GM23338 (cell line): ENCODE results near the gene ANP32E. TPM values are rescaled to one million over a fixed set of nuclear protein-coding genes. Genes with fewer than 3 reads are reported as not detected.

ENCODE experiments used
- ATAC-seq: fragments of 200-7000 bp; cut with Tn5 transposase; 3 replicates; pipeline ENCODE4 v1.9.1; 2020
- DNase-seq: peaks from one replicate; pipeline ENCODE4 v3.0.0-alpha.2; 2015; ENCODE audit warnings: low spot score
- H2AFZ ChIP-seq: fragments of 200-600 bp; sonication (generic); 2 replicates; pipeline ENCODE4 v1.8.0; 2016; ENCODE audit warnings: antibody characterized with exemption, mild to moderate bottlenecking, moderate library complexity
- H3F3A ChIP-seq: fragments of 200-600 bp; sonication (generic); replicated peaks from 2 replicates; pipeline ENCODE4 v1.8.0; 2017; ENCODE audit warnings: antibody characterized with exemption, mixed run types, low read depth
- H3K27ac ChIP-seq: fragments of 200-600 bp; sonication (generic); 2 replicates; pipeline ENCODE4 v1.6.1; 2016; ENCODE audit warnings: low read depth
- H3K27me3 ChIP-seq: fragments of 200-600 bp; sonication (generic); 2 replicates; pipeline ENCODE4 v1.8.0; 2016; ENCODE audit warnings: mild to moderate bottlenecking, mixed run types, moderate library complexity; ENCODE audit not compliant: insufficient read depth
- H3K36me3 ChIP-seq: fragments of 200-600 bp; sonication (generic); 2 replicates; pipeline ENCODE4 v1.8.0; 2016; ENCODE audit warnings: mild to moderate bottlenecking; ENCODE audit not compliant: insufficient read depth
- H3K4me1 ChIP-seq: fragments of 200-600 bp; sonication (generic); 2 replicates; pipeline ENCODE4 v1.8.0; 2016; ENCODE audit warnings: mild to moderate bottlenecking, moderate library complexity; ENCODE audit not compliant: insufficient read depth
- H3K4me2 ChIP-seq: fragments of 200-600 bp; sonication (generic); 2 replicates; pipeline ENCODE4 v1.7.1; 2017; ENCODE audit warnings: mixed run types
- H3K4me3 ChIP-seq: fragments of 200-600 bp; sonication (generic); 2 replicates; pipeline ENCODE4 v1.6.1; 2016; ENCODE audit warnings: mixed run types
- H3K79me2 ChIP-seq: fragments of 200-600 bp; sonication (generic); replicated peaks from 2 replicates; pipeline ENCODE4 v1.8.0; 2017; ENCODE audit warnings: mild to moderate bottlenecking; ENCODE audit not compliant: insufficient read depth
- H3K9me2 ChIP-seq: fragments of 200-600 bp; sonication (generic); 2 replicates; pipeline ENCODE4 v1.8.0; 2017; ENCODE audit not compliant: insufficient read depth
- H4K20me1 ChIP-seq: fragments of 200-600 bp; sonication (generic); replicated peaks from 2 replicates; pipeline ENCODE4 v1.8.0; 2017; ENCODE audit warnings: mild to moderate bottlenecking; ENCODE audit not compliant: insufficient read depth
- H3K27ac Mint-ChIP-seq: 2 replicates; pipeline ENCODE4 v1.8.0; 2020; ENCODE audit warnings: inconsistent platforms, mild to moderate bottlenecking, moderate library complexity, mixed read lengths
- H3K27me3 Mint-ChIP-seq: 3 replicates; pipeline ENCODE4 v1.8.0; 2022; ENCODE audit warnings: low read depth, mild to moderate bottlenecking, moderate library complexity, mixed read lengths, inconsistent platforms; ENCODE audit not compliant: insufficient read depth, poor library complexity
- H3K36me3 Mint-ChIP-seq: 3 replicates; pipeline ENCODE4 v1.8.0; 2021; ENCODE audit warnings: low read depth, mild to moderate bottlenecking, inconsistent platforms, moderate library complexity, mixed read lengths
- H3K4me1 Mint-ChIP-seq: 3 replicates; pipeline ENCODE4 v1.8.0; 2020; ENCODE audit warnings: mild to moderate bottlenecking, inconsistent platforms, mixed read lengths
- H3K4me3 Mint-ChIP-seq: 3 replicates; pipeline ENCODE4 v1.8.0; 2021; ENCODE audit warnings: moderate library complexity, mild to moderate bottlenecking, inconsistent platforms, mixed read lengths
- H3K9me3 Mint-ChIP-seq: 3 replicates; pipeline ENCODE4 v1.8.0; 2020; ENCODE audit warnings: moderate library complexity, mild to moderate bottlenecking, inconsistent platforms, mixed read lengths
- CTCF ChIP-seq, 2 experiments: fragments of 200-600 bp in 1 of 2; sonication (generic) in 1 of 2; conservative IDR thresholded peaks; 2 replicates each; pipeline versions ENCODE4 v1.5.1 to v1.6.1; 2016 to 2017; ENCODE audit warnings: antibody characterized with exemption in 2 of 2, low read depth in 2 of 2, mild to moderate bottlenecking in 2 of 2, moderate library complexity in 1 of 2
- ETS1 ChIP-seq: IDR thresholded peaks from 2 replicates; pipeline ENCODE4 v1.6.1; 2016; ENCODE audit warnings: antibody characterized with exemption
- EZH2phosphoT487 ChIP-seq: fragments of 200-600 bp; sonication (generic); IDR thresholded peaks from one replicate; pipeline ENCODE4 v1.8.1; 2018; ENCODE audit warnings: antibody characterized with exemption; ENCODE audit not compliant: unreplicated experiment
- JUNB ChIP-seq: IDR thresholded peaks from one replicate; pipeline ENCODE4 v1.6.1; 2016; ENCODE audit warnings: antibody characterized with exemption; ENCODE audit not compliant: unreplicated experiment
- polyA plus RNA-seq: library from polyadenylated mRNA; unstranded; fragments of >200 nt; fragmentation: Nextera tagmentation; extraction: Ambion mirVana; gene quantifications from 2 replicates; pipeline ENCODE4 v1.2.1, GENCODE V29; 2016
- small RNA-seq: library from RNA; depleted of rRNA; stranded (forward); fragments of <200 nt; gene quantifications from one replicate; pipeline ENCODE3, GENCODE V24; 2014; ENCODE audit warnings: low replicate concordance
- total RNA-seq: library from RNA; depleted of rRNA; stranded (reverse); fragments of >200 nt; shearing (Covaris generic); gene quantifications from 2 replicates; pipeline ENCODE4 v1.2.3, GENCODE V29; 2014; rRNA removed

Gene ANP32E
- total and polyA plus RNA-seq, 2 experiments from 2014 or later = 88.6 to 257 TPM

GRCh38 chr1:150168960-150169601 lies 66.8 kb downstream of the ANP32E start:
- Histone ChIP-seq H3K4me3 (no peak overlapping the region), H3K4me1 (peaks cover 2% of the 10 kb centered on the region; the same call in 1 of the 2 replicates), H3K4me2 (no peak overlapping the region), H3K79me2 (no peaks in the 10 kb centered on the region), H3K27me3 (no peaks in the 10 kb centered on the region), H4K20me1 (no peaks in the 10 kb centered on the region), H2AFZ (no peak overlapping the region), H3K27ac (no peak overlapping the region), H3K36me3 (no peaks in the 10 kb centered on the region), H3F3A (0 out of 2 replicates have a peak, but pooled peaks cover 5% of the 10 kb centered on the region), H3K9me2 (no peaks in the 10 kb centered on the region)
- TF ChIP-seq CTCF (conservative IDR thresholded peaks at IDR 0.05; ENCODE audit: low read depth in 2 of 2) (peak; percentile 89 to 90), EZH2phosphoT487 (no peak), JUNB (no peak), ETS1 (no peak)
- Mint-ChIP-seq H3K4me3 (no peak overlapping the region), H3K27ac (no peak overlapping the region), H3K27me3 (peaks cover 1% of the 10 kb centered on the region), H3K36me3 (no peaks in the 10 kb centered on the region), H3K9me3 (no peaks in the 10 kb centered on the region), H3K4me1 (peaks cover 12% of the 10 kb centered on the region)
- ATAC-seq (peak; percentile 75), DNase-seq (peak; percentile 77)

Small RNA genes within 50 kb of the gene (small RNA-seq; reads per million reads assigned to genes)
- gene RN7SL480P (not detected), gene RNU2-17P (2.2 reads per million, percentile 82 among the genes with 10 or more reads in this experiment)

Other genes with a start within 250 kb of the ANP32E start
- 9.9 and 12.4 TPM in 2 replicates for gene OTUD7B, start 225.4 kb downstream of the ANP32E start, total RNA-seq
- 3.3 and 3.7 TPM in 2 replicates for gene OTUD7B, start 225.4 kb downstream of the ANP32E start, polyA plus RNA-seq
- gene VPS45, start 168.3 kb downstream of the ANP32E start, total RNA-seq = 26.9 and 37.5 TPM in 2 replicates
- gene VPS45, start 168.3 kb downstream of the ANP32E start, polyA plus RNA-seq = 17.5 and 23.5 TPM in 2 replicates
- gene PLEKHO1, start 86.2 kb downstream of the ANP32E start, total RNA-seq = 26.3 and 34.3 TPM in 2 replicates
- gene PLEKHO1, start 86.2 kb downstream of the ANP32E start, polyA plus RNA-seq = 33.1 and 36.7 TPM in 2 replicates
- 41.3 and 42.9 TPM in 2 replicates for gene CA14, start 21.7 kb upstream of the ANP32E start, total RNA-seq
- gene CA14, start 21.7 kb upstream of the ANP32E start, polyA plus RNA-seq = 47.4 and 50.2 TPM in 2 replicates
- 82.7 and 85.3 TPM in 2 replicates for gene APH1A, start 32.9 kb upstream of the ANP32E start, total RNA-seq
- 16.5 and 17.7 TPM in 2 replicates for gene APH1A, start 32.9 kb upstream of the ANP32E start, polyA plus RNA-seq
- 6.6 and 18.5 TPM in 2 replicates for gene C1orf54, start 36.7 kb upstream of the ANP32E start, total RNA-seq
- 35.5 and 39.4 TPM in 2 replicates for gene C1orf54, start 36.7 kb upstream of the ANP32E start, polyA plus RNA-seq
- gene CIART, start 46.4 kb upstream of the ANP32E start, total RNA-seq = 6.6 and 9.3 TPM in 2 replicates
- 16.4 and 16.6 TPM in 2 replicates for gene CIART, start 46.4 kb upstream of the ANP32E start, polyA plus RNA-seq
- 51.2 and 51.7 TPM in 2 replicates for gene MRPS21, start 57.7 kb upstream of the ANP32E start, total RNA-seq
- gene MRPS21, start 57.7 kb upstream of the ANP32E start, polyA plus RNA-seq = 313 and 335 TPM in 2 replicates
- gene PRPF3, start 85.4 kb upstream of the ANP32E start, total RNA-seq = 51.0 and 55.9 TPM in 2 replicates
- gene PRPF3, start 85.4 kb upstream of the ANP32E start, polyA plus RNA-seq = 28.7 and 34.3 TPM in 2 replicates
- 18.0 and 20.4 TPM in 2 replicates for gene RPRD2, start 128.0 kb upstream of the ANP32E start, total RNA-seq
- gene RPRD2, start 128.0 kb upstream of the ANP32E start, polyA plus RNA-seq = 12.7 and 16.8 TPM in 2 replicates